T-cell (primary cell): ENCODE measurements around the gene FNDC1. TPM values are rescaled to one million over a fixed set of nuclear protein-coding genes. Genes with fewer than 3 reads are reported as not detected.

ENCODE experiments used
- ATAC-seq, 4 experiments: fragments of 200-7000 bp in 3 of 4; fragments of 150-1000 bp in 1 of 4; cut with Tn5 transposase; replicated peaks in 1 of 4; 1 replicate in 3 of 4; 2 replicates in 1 of 4; pipeline ENCODE4 v1.10.0; 2021; ENCODE audit warnings: moderate library complexity in 3 of 4, mild to moderate bottlenecking in 2 of 4, moderate number of reproducible peaks in 1 of 4
- CTCF ChIA-PET, 2 donors: fragments of 300-600 bp; sonication (Branson Sonifier 250); formaldehyde crosslinking; loops; one replicate each; lab custom pipeline; 2022; ENCODE audit warnings: antibody characterized with exemption in 2 of 2; lab: Charles Lee
- POLR2A ChIA-PET, 2 donors: fragments of 300-600 bp; sonication (Branson Sonifier 250); formaldehyde crosslinking; loops; one replicate each; lab custom pipeline; 2022; ENCODE audit warnings: antibody characterized with exemption in 2 of 2; lab: Charles Lee
- DNase-seq, 35 experiments: peaks; one replicate each; pipeline versions ENCODE4 v3.0.0 to v3.0.0-alpha.2; 2013 to 2023
- H3K27ac ChIP-seq: one replicate; pipeline ENCODE4 v1.5.1; 2013; ENCODE audit warnings: low read length
- H3K27me3 ChIP-seq, 2 experiments: replicated peaks in 1 of 2; 1 replicate in 1 of 2; 2 replicates in 1 of 2; pipeline versions ENCODE4 v1.6.1 to v1.7.0; 2013; ENCODE audit warnings: low read length in 1 of 2, mixed read lengths in 1 of 2; ENCODE audit not compliant: control insufficient read depth in 2 of 2, insufficient read depth in 2 of 2; ENCODE audit errors: extremely low read depth in 1 of 2
- H3K36me3 ChIP-seq, 2 donors: 1 replicate in 1 of 2; 2 replicates in 1 of 2; pipeline versions ENCODE4 v1.6.1 to v1.7.0; 2013; ENCODE audit warnings: low read length in 1 of 2; ENCODE audit not compliant: control insufficient read depth in 2 of 2, insufficient read depth in 1 of 2; ENCODE audit errors: extremely low read depth in 1 of 2
- H3K4me1 ChIP-seq, 2 experiments: 1 replicate in 1 of 2; 2 replicates in 1 of 2; pipeline versions ENCODE4 v1.6.1 to v1.7.0; 2013; ENCODE audit warnings: low read length in 2 of 2, mixed read lengths in 1 of 2; ENCODE audit not compliant: insufficient read depth in 2 of 2, control insufficient read depth in 1 of 2; ENCODE audit errors: extremely low read depth in 1 of 2
- H3K4me3 ChIP-seq, 2 donors: 1 replicate in 1 of 2; 2 replicates in 1 of 2; pipeline versions ENCODE4 v1.5.1 to v1.7.0; 2013; ENCODE audit warnings: mild to moderate bottlenecking in 2 of 2, low read length in 1 of 2, moderate library complexity in 1 of 2; ENCODE audit not compliant: control insufficient read depth in 1 of 2; ENCODE audit errors: extremely low read depth in 1 of 2
- H3K9me3 ChIP-seq: 2 replicates; pipeline ENCODE4 v1.7.0; 2013
- H3K27ac Mint-ChIP-seq, 2 donors: one replicate each; pipeline ENCODE4 v1.8.0; 2020 to 2021; ENCODE audit warnings: mild to moderate bottlenecking in 2 of 2, mixed read lengths in 2 of 2
- H3K27me3 Mint-ChIP-seq, 2 donors: one replicate each; pipeline ENCODE4 v1.8.0; 2021 to 2022; ENCODE audit warnings: mixed read lengths in 2 of 2
- H3K36me3 Mint-ChIP-seq: one replicate; pipeline ENCODE4 v1.8.0; 2021; ENCODE audit warnings: mixed read lengths
- H3K4me1 Mint-ChIP-seq, 3 donors: one replicate each; pipeline ENCODE4 v1.8.0; 2020 to 2022; ENCODE audit warnings: mixed read lengths in 3 of 3, mild to moderate bottlenecking in 1 of 3
- H3K4me3 Mint-ChIP-seq, 3 donors: one replicate each; pipeline ENCODE4 v1.8.0; 2020 to 2022; ENCODE audit warnings: mild to moderate bottlenecking in 3 of 3, mixed read lengths in 3 of 3, moderate library complexity in 3 of 3
- H3K9me3 Mint-ChIP-seq, 3 donors: one replicate each; pipeline ENCODE4 v1.8.0; 2020 to 2022; ENCODE audit warnings: mixed read lengths in 3 of 3
- WGBS: methylation state at CpG from one replicate; pipeline ENCODE4 v1.1.5; 2013; ENCODE audit warnings: missing lambda C conversion rate; ENCODE audit not compliant: insufficient coverage; 5-methylcytosine and 5-hydroxymethylcytosine counted together
- total RNA-seq, 35 experiments: library from RNA in 6 of 35; stranded (reverse) in 6 of 35; fragments of 120-200 nt in 1 of 35; gene quantifications; one replicate each; pipeline versions ENCODE4 v1.2.1 to v1.2.4 and lab custom pipeline; 2013 to 2026

The FNDC1 gene
- total RNA-seq, 5 donors from 2014 or later (not counting 1 experiment from before 2014, with no cell fraction given): 0.03 TPM; not detected in 4

DNA sequence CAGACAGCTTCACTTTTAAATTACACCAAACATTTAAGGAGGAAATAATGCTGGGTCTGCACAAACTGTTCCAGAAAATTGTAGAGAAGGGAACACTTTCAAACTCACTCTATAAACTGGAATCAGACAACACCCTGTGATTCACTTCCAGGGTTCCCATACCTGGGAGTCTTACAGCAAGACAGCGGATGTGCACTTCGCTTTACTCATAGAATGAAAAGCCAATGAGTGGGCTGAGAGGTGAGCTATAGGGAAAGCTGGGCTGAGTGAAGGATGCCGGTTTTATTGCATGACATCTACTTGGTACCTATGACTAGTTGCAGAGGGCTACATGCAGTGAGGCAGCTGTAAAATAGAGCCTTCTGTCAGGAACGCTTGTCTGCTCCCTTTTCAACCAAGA, 152.1 kb downstream of the FNDC1 start:
- Mint-ChIP-seq H3K4me1 (no peaks in the 10 kb centered on the region), H3K27ac (no peak overlapping the region), H3K9me3 (no peaks in the 10 kb centered on the region), H3K36me3 (no peaks in the 10 kb centered on the region), H3K27me3 (peaks cover 7 to 24% of the 10 kb centered on the region in 2 donors), H3K4me3 (no peak overlapping the region)
- DNase-seq (no peak), ATAC-seq (no peak)
- Histone ChIP-seq H3K27me3 (peaks cover 0 to 4% of the 10 kb centered on the region in 2 experiments), H3K36me3 (no peaks in the 10 kb centered on the region), H3K27ac (no peak overlapping the region), H3K9me3 (no peaks in the 10 kb centered on the region), H3K4me1 (no peaks in the 10 kb centered on the region), H3K4me3 (no peak overlapping the region)
- WGBS: 85% methylated on average over 1 of the region's 4 CpGs
- POLR2A ChIA-PET: no interaction called here
- CTCF ChIA-PET: no interaction called here

Other genes with a start within 250 kb of the FNDC1 start
- 1 to 10 TPM; 1.5 to 2.6 (median 2.1) TPM for gene RSPH3, start 169.2 kb upstream of the FNDC1 start, total RNA-seq
- 100 to 1,000 TPM; 110 to 224 (median 128) TPM for gene TAGAP, start 124.4 kb upstream of the FNDC1 start, total RNA-seq